ENCODE data around the gene RNF8.
"Not testable (repeated sequence)": the region's sequence is repeated elsewhere in the genome, so short reads cannot be mapped to it uniquely, and the experiment has no call there.

The RNF8 gene

DNA sequence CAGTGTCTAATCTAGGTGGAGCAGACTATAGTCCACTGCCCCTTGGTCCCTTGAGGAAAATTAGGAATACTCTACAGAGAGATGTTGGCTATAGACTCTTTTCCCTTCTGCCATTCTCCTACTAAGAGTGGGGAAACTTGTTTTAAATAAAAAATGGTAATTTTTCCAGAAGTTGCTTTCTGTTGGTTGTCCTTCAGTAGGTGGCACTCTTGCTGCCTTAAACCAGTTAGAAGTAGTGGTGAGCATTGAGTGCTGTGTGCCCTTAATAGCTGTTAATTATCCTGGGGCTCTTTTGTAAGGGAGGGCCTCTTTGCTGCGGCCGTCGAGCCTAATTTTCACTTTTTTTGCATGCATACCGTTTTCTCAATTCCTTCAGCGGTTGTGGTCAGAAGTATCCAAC, 82.0 kb downstream of the RNF8 start:
- H3K27me3 ChIP-seq (ENCODE audit: low read depth, low read length): no peaks in the 10 kb centered on the region
- peaks cover 11 to 12% of the 10 kb centered on the region in 2 donors for H3K4me1 ChIP-seq (ENCODE audit: control insufficient read depth in 1 of 2, insufficient read depth in 2 of 2, low read length in 2 of 2)
- no peak overlapping the region for H3K27ac ChIP-seq (ENCODE audit: low read length)
- H3K9me3 ChIP-seq (ENCODE audit: control insufficient read depth in 1 of 2, low read length in 2 of 2): no peaks in the 10 kb centered on the region
- peaks cover 5 to 30% of the 10 kb centered on the region in 2 donors for H3K36me3 ChIP-seq (ENCODE audit: control insufficient read depth in 1 of 2, insufficient read depth in 2 of 2, low read length in 2 of 2)
- no peak overlapping the region for H3K4me3 ChIP-seq (ENCODE audit: low read depth in 1 of 2, low read length in 2 of 2)

DNA sequence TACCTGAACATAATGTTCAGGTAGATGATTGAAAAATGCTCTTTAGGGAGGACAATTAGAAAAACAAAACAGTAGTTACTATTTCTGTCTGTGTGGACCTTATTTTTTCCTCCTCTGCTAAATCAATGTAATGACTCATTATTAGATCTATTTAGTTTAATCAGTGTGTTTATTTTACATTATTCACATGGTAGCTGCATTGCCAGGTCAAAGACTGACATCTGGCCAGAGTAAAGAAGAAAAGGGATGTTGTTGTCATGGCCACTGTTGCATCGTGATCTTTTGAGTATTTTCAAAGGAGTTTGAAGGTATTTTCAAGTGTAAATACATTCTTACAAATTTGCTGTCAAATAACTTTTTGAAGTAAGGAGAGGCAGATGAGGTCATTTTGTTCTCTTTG, 85.1 kb downstream of the RNF8 start:
- H3K36me3 ChIP-seq (ENCODE audit: control insufficient read depth in 1 of 2, insufficient read depth in 2 of 2, low read length in 2 of 2): peaks cover 5 to 32% of the 10 kb centered on the region in 2 donors

DNA sequence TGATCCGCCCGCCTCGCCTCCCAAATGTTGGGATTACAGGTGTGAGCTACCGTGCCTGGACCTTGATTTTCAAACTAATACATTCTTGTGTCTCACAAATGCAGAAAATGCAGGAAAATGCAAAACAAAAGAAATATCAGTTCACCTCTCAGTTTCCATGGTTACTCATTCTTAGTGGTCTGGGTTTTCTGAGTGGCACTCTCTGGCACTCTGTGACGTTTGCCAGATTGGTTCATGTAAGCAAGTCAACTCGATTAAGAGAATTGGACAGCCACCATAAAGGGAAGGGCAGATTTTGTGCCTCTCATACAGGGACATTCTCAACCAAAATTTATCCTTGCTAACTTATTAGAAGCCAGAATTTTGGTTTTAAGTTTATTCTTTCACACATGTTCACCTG, 87.9 kb downstream of the RNF8 start:
- no peaks in the 10 kb centered on the region for H3K27me3 ChIP-seq (ENCODE audit: low read depth, low read length)
- no peak overlapping the region for H3K4me3 ChIP-seq (ENCODE audit: low read depth in 1 of 2, low read length in 2 of 2)
- peaks cover 0 to 22% of the 10 kb centered on the region in 2 donors for H3K4me1 ChIP-seq (ENCODE audit: control insufficient read depth in 1 of 2, insufficient read depth in 2 of 2, low read length in 2 of 2)
- peak overlapping the region; percentile 72 for H3K27ac ChIP-seq (ENCODE audit: low read length)
- H3K9me3 ChIP-seq (ENCODE audit: control insufficient read depth in 1 of 2, low read length in 2 of 2): no peaks in the 10 kb centered on the region
- H3K36me3 ChIP-seq (ENCODE audit: control insufficient read depth in 1 of 2, insufficient read depth in 2 of 2, low read length in 2 of 2): peaks cover 17 to 50% of the 10 kb centered on the region in 2 donors

More for the DNA sequence above, 85.1 kb downstream of the RNF8 start:
- H3K27me3 ChIP-seq (ENCODE audit: low read depth, low read length): no peaks in the 10 kb centered on the region
- no peaks in the 10 kb centered on the region for H3K9me3 ChIP-seq (ENCODE audit: control insufficient read depth in 1 of 2, low read length in 2 of 2)
- H3K27ac ChIP-seq (ENCODE audit: low read length): no peak overlapping the region
- H3K4me3 ChIP-seq (ENCODE audit: low read depth in 1 of 2, low read length in 2 of 2): no peak overlapping the region
- peaks cover 6 to 27% of the 10 kb centered on the region in 2 donors for H3K4me1 ChIP-seq (ENCODE audit: control insufficient read depth in 1 of 2, insufficient read depth in 2 of 2, low read length in 2 of 2)

DNA sequence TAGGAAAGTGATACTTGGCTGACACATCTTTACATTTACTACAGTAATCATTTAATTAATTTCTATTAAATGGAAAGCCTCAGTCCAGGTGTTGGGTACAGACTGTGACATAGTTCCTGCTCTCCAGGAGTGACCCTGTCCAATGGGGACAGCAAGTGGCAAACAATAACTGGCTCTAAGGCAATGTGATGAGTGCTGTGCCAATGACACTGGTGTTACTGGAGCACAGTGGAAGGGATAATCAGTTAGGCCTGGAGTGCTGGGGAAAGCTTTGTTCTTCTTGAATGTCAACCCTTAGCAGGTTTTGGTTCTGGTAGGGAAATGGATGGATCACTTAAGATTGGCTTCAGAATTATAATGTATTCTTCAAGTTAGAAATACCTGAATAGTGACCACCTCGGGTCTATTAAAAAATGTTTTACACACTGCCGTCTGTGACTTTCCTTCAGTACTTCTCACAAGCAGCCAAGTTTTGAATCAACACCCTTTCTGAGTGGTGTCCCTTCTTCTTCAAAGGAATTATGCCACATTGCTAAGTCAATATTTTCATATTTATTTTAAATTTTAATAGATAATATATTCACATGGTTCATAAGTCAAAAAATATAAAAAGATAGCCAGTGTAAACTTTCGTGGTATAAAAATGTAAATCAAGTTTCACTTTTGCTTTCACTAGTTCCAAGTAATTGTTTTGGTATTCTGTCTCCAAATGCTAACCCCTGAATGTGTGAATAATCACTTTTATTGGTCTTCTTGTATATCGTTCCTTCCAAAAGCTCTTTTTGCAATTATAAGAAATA, 88.8 kb downstream of the RNF8 start:
- Histone ChIP-seq H3K4me3 (ENCODE audit: low read depth in 1 of 2, low read length in 2 of 2) (peak overlapping the region; percentile 45 to 47), H3K27ac (ENCODE audit: low read length) (peak overlapping the region; percentile 72), H3K4me1 (ENCODE audit: control insufficient read depth in 1 of 2, insufficient read depth in 2 of 2, low read length in 2 of 2) (peaks cover 0 to 22% of the 10 kb centered on the region in 2 donors), H3K27me3 (ENCODE audit: low read depth, low read length) (no peaks in the 10 kb centered on the region), H3K36me3 (ENCODE audit: control insufficient read depth in 1 of 2, insufficient read depth in 2 of 2, low read length in 2 of 2) (peaks cover 22 to 47% of the 10 kb centered on the region in 2 donors), H3K9me3 (ENCODE audit: control insufficient read depth in 1 of 2, low read length in 2 of 2) (no peaks in the 10 kb centered on the region)

DNA sequence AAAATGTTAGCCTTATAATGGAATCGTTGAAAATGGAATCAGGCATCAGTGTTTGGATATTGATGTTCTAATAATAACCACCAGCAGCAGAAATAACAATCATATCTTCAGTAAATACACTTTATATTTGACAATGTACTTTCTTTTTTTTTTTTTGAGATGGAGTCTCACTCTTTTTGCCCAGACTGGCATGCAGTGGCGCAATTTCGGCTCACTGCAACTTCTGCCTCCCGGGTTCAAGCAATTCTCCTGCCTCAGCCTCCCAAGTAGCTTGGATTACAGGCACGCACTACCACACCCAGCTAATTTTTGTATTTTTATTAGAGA, 89.4 kb downstream of the RNF8 start:
- H3K27me3 ChIP-seq (ENCODE audit: low read depth, low read length); H3K9me3 ChIP-seq (ENCODE audit: control insufficient read depth in 1 of 2, low read length in 2 of 2): not testable (repeated sequence)
- Histone ChIP-seq H3K27ac (ENCODE audit: low read length) (peak overlapping the region; percentile 55), H3K4me1 (ENCODE audit: control insufficient read depth in 1 of 2, insufficient read depth in 2 of 2, low read length in 2 of 2) (peaks cover 0 to 22% of the 10 kb centered on the region in 2 donors), H3K4me3 (ENCODE audit: low read depth in 1 of 2, low read length in 2 of 2) (peak overlapping the region; percentile 26 to 45), H3K36me3 (ENCODE audit: control insufficient read depth in 1 of 2, insufficient read depth in 2 of 2, low read length in 2 of 2) (peaks cover 22 to 41% of the 10 kb centered on the region in 2 donors)

Measured in muscle layer of duodenum (tissue), 2 donors.